Coronary artery (tissue), 2 donors: ENCODE data around the gene ADGRG1.

ENCODE experiments used
- DNase-seq: peaks from one replicate; pipeline ENCODE4 v3.0.0-alpha.2; 2017; ENCODE audit warnings: low spot score
- H3K27ac ChIP-seq, 2 donors: fragments of 200-600 bp; sonication (generic); one replicate each; pipeline ENCODE4 v1.5.1; 2016 to 2019
- H3K4me3 ChIP-seq: fragments of 200-600 bp; sonication (generic); 2 replicates; pipeline ENCODE4 v1.5.1; 2016; ENCODE audit warnings: mild to moderate bottlenecking, moderate library complexity
- CTCF ChIP-seq: fragments of 200-600 bp; sonication (generic); IDR thresholded peaks from one replicate; pipeline ENCODE4 v1.5.1; 2019; ENCODE audit warnings: antibody characterized with exemption

The ADGRG1 gene

DNA sequence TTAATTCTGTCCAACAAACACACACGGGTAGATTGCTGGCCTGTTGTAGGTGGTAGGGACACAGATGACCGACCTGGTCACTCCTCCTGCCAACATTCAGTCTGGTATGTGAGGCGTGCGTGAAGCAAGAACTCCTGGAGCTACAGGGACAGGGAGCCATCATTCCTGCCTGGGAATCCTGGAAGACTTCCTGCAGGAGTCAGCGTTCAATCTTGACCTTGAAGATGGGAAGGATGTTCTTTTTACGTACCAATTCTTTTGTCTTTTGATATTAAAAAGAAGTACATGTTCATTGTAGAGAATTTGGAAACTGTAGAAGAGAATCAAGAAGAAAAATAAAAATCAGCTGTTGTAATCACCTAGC lies 36.2 kb downstream of the ADGRG1 start:
- DNase-seq: no peak
- no peak for TF ChIP-seq CTCF
- H3K4me3 ChIP-seq: no peak overlapping the region
- H3K27ac ChIP-seq: no peak overlapping the region

DNA sequence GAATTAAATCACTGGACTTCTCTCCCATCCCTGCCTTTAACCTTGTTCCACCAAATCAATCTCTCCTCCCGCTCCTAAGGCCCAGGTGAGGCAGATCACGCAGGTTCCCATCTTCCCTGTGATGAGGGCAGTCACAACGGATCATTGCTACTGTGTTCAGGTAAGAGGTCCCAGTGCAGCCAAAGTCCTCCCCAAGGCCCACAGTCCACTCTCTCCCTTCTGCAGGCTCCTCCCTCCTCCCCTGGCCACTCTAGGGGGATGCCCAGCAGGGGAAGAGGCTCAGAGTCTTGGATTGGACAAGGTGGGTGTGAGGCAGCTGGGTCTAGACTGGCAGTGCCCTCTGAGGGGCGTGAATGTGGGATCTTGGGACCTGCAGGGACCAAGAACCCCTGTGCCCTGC lies 37.1 kb downstream of the ADGRG1 start:
- no peak for TF ChIP-seq CTCF
- Histone ChIP-seq H3K4me3 (no peak overlapping the region), H3K27ac (no peak overlapping the region)
- DNase-seq: no peak

- no peak for TF ChIP-seq CTCF
- Histone ChIP-seq H3K4me3 (no peak overlapping the region), H3K27ac (no peak overlapping the region)
- DNase-seq: no peak
Measured at GRCh38 chr16:57666353-57667047, 38.1 kb downstream of the ADGRG1 start.

- Histone ChIP-seq H3K4me3 (no peak overlapping the region), H3K27ac (no peak overlapping the region)
- DNase-seq: no peak
- no peak for TF ChIP-seq CTCF
Measured at GRCh38 chr16:57667048-57667525, 38.7 kb downstream of the ADGRG1 start.

DNA sequence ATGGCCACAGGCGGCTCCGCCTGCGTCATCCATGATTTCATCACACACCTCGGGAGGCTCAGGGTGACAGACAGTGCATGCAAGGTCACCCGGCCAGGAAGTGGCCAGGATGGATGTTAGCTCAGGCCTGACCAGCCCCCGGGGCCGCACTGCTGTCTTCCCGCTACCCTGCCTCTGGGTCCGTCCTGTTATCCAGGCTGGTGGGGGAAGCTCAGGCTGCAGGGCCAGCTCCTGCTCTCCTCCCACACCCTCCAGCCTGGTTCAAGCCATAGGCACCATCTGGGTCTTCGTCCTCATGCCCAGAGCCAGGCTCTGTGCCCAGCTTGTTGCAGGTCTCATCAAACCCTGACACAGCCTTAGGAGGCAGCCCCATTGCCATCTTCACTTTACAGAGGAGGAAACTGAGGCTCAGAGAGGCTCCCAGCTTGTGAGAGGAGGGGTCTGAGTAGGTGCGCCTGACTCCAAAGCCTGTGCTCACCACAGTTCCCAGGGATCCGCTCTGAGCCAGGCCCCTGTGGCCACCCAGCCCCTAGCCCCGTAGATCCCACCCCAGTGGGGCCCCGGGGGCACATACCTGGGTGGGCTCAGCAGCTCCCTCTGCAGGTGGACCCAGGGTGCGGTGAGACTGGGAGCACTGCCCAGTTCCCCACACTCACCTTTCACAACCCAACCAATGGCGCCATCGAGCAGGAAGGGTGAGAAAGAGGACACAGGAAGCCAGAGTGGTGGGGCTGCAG lies 39.3 kb downstream of the ADGRG1 start:
- no peak for TF ChIP-seq CTCF
- H3K27ac ChIP-seq: no peak overlapping the region
- DNase-seq: no peak
- no peak overlapping the region for H3K4me3 ChIP-seq

GRCh38 chr16:57668263-57668571 lies 39.8 kb downstream of the ADGRG1 start, which contains the start of gene ADGRG3:
Gene ADGRG3 (plus strand): TSS chr16:57668306. CDS start chr16:57668348, 42 bp downstream.
- no peak within 1 kb of the TSS for H3K27ac ChIP-seq
- TF ChIP-seq CTCF: no peak
- DNase-seq: no peak
- no peak within 1 kb of the TSS for H3K4me3 ChIP-seq
